Fibroblast of lung (primary cell): Measurements from ENCODE around the gene STRAP. TPM values are rescaled to one million over a fixed set of nuclear protein-coding genes. Genes with fewer than 3 reads are reported as not detected.

Experiments used
- DNase-seq, 2 donors: peaks; one replicate each; pipeline versions ENCODE4 v3.0.0 to v3.0.0-alpha.2; 2010; ENCODE audit warnings: low read depth in 2 of 2
- H2AFZ ChIP-seq: 2 replicates; pipeline ENCODE4 v1.5.1; 2012; ENCODE audit warnings: low read length, control low read depth, inconsistent platforms
- H3K27ac ChIP-seq: 2 replicates; pipeline ENCODE4 v1.5.1; 2011; ENCODE audit warnings: low read length, control low read depth; ENCODE audit not compliant: insufficient read depth
- H3K27me3 ChIP-seq: 2 replicates; pipeline ENCODE4 v1.5.1; 2011; ENCODE audit warnings: mild to moderate bottlenecking, low read length; ENCODE audit not compliant: control insufficient read depth, insufficient read depth
- H3K36me3 ChIP-seq: 2 replicates; pipeline ENCODE4 v1.5.1; 2011; ENCODE audit warnings: low read length; ENCODE audit not compliant: control insufficient read depth, insufficient read depth
- H3K4me1 ChIP-seq: 2 replicates; pipeline ENCODE4 v1.5.1; 2011; ENCODE audit warnings: low read length; ENCODE audit not compliant: control insufficient read depth, insufficient read depth; ENCODE audit errors: extremely low read depth
- H3K4me2 ChIP-seq: 2 replicates; pipeline ENCODE4 v1.5.1; 2011; ENCODE audit warnings: low read length, control low read depth; ENCODE audit not compliant: insufficient read depth; ENCODE audit errors: extremely low read depth
- H3K4me3 ChIP-seq, 4 experiments: fragments of 200-600 bp in 1 of 4; sonication (generic) in 1 of 4; replicated peaks in 1 of 4; 2 replicates each; pipeline ENCODE4 v1.5.1; 2011 to 2016; ENCODE audit warnings: low read length in 4 of 4, low read depth in 3 of 4, mild to moderate bottlenecking in 3 of 4, control low read depth in 2 of 4, inconsistent platforms in 1 of 4, mixed read lengths in 1 of 4; ENCODE audit not compliant: insufficient read depth in 1 of 4; ENCODE audit errors: control extremely low read depth in 1 of 4
- H3K79me2 ChIP-seq: 2 replicates; pipeline ENCODE4 v1.5.1; 2012; ENCODE audit warnings: mild to moderate bottlenecking, low read length, inconsistent platforms; ENCODE audit not compliant: control insufficient read depth, insufficient read depth
- H3K9ac ChIP-seq: 2 replicates; pipeline ENCODE4 v1.5.1; 2011; ENCODE audit warnings: mild to moderate bottlenecking, low read length, control low read depth; ENCODE audit not compliant: insufficient read depth
- H3K9me3 ChIP-seq: 2 replicates; pipeline ENCODE4 v1.5.1; 2012; ENCODE audit warnings: low read depth, low read length; ENCODE audit not compliant: control insufficient read depth, insufficient read depth
- H4K20me1 ChIP-seq: 2 replicates; pipeline ENCODE4 v1.5.1; 2011; ENCODE audit warnings: low read length; ENCODE audit not compliant: control insufficient read depth, insufficient read depth; ENCODE audit errors: extremely low read depth
- CTCF ChIP-seq, 2 donors: IDR thresholded peaks in 1 of 2; conservative IDR thresholded peaks in 1 of 2; 1 replicate in 1 of 2; 2 replicates in 1 of 2; pipeline ENCODE4 v1.5.1; 2011 to 2012; ENCODE audit warnings: low read length in 2 of 2, control low read depth in 1 of 2, inconsistent platforms in 1 of 2, low read depth in 1 of 2, mild to moderate bottlenecking in 1 of 2
- EZH2 ChIP-seq: IDR thresholded peaks from 2 replicates; pipeline ENCODE4 v1.5.1; 2012; ENCODE audit warnings: low read length, control low read depth, mild to moderate bottlenecking; ENCODE audit errors: missing control alignments
- polyA plus RNA-seq, 2 donors: library from polyadenylated mRNA; depleted of rRNA in 1 of 2; stranded (reverse) in 1 of 2; unstranded in 1 of 2; fragments of >200 nt; gene quantifications; 2 replicates each; pipeline ENCODE4 v1.2.1, GENCODE V29; 2011 to 2012; ENCODE audit warnings: missing spikeins in 1 of 2
- total RNA-seq: library from RNA; depleted of rRNA; stranded (reverse); fragments of >200 nt; gene quantifications from 2 replicates; pipeline ENCODE4 v1.2.1, GENCODE V29; 2014

Gene STRAP
- total and polyA plus RNA-seq, 2 donors (not counting 1 experiment from before 2014, with no cell fraction given): 60.1 to 215 TPM

DNA sequence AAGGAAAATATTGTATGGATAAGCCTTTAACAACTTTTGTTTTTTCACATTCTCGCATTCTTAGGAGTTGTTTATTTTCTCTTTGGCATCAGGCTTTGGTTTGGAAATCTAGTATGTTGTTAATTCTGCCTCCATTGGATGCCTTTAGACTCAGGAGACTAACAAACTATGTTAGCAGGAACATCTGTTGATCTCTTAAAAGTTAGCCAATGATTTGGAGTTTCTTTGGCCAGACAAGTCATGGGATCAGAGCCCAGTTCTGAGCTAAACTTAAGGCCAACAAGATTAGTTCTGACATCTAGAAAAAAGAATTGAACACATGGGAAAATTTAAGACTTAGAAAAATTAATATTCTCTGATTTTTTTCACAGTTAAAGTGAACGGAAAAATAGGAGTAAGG is 35.3 kb upstream of the STRAP start:
- TF ChIP-seq EZH2 (no peak), CTCF (conservative IDR thresholded peaks at IDR 0.05 in 1 of 2, IDR thresholded peaks at IDR 0.05 in 1 of 2; ENCODE audit: low read depth in 1 of 2, low read length in 2 of 2) (no peak)
- Histone ChIP-seq H3K9me3 (no peaks in the 10 kb centered on the region), H3K4me1 (peaks cover 2% of the 10 kb centered on the region), H3K4me2 (no peak overlapping the region), H3K27ac (no peak overlapping the region), H3K36me3 (no peaks in the 10 kb centered on the region), H3K9ac (no peak overlapping the region), H3K79me2 (no peaks in the 10 kb centered on the region), H4K20me1 (no peaks in the 10 kb centered on the region), H3K4me3 (no peak overlapping the region), H3K27me3 (no peaks in the 10 kb centered on the region), H2AFZ (no peak overlapping the region)
- peak; percentile 24 to 84 for DNase-seq

DNA sequence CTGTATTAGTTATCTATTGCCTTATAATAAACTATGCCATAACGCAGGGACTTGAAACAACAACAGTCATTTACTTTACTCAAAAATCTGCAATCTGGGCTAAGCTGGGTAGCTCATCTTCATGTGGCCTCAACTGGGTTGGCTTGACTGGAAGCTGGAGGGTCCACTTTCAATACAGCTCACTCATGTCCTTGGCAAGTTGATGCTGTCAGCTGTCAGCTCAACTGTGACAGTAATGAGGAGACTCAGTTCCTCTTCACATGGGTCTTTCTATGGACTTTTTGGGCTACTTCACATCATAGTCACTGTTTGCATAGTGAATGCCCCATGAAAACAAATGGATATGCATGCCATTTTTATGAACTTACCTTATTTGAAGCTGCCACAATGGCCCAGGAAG is 33.6 kb upstream of the STRAP start:
- H4K20me1 ChIP-seq: no peaks in the 10 kb centered on the region
- no peak overlapping the region for H3K4me3 ChIP-seq
- H3K9me3 ChIP-seq: no peaks in the 10 kb centered on the region
- TF ChIP-seq EZH2 (no peak), CTCF (conservative IDR thresholded peaks at IDR 0.05 in 1 of 2, IDR thresholded peaks at IDR 0.05 in 1 of 2; ENCODE audit: low read depth in 1 of 2, low read length in 2 of 2) (no peak)
- H3K4me1 ChIP-seq: peaks cover 2% of the 10 kb centered on the region
- H3K4me2 ChIP-seq: no peak overlapping the region
- no peak overlapping the region for H3K27ac ChIP-seq
- H2AFZ ChIP-seq: no peak overlapping the region
- no peak for DNase-seq
- H3K36me3 ChIP-seq: no peaks in the 10 kb centered on the region
- no peak overlapping the region for H3K9ac ChIP-seq
- H3K27me3 ChIP-seq: no peaks in the 10 kb centered on the region
- no peaks in the 10 kb centered on the region for H3K79me2 ChIP-seq

DNA sequence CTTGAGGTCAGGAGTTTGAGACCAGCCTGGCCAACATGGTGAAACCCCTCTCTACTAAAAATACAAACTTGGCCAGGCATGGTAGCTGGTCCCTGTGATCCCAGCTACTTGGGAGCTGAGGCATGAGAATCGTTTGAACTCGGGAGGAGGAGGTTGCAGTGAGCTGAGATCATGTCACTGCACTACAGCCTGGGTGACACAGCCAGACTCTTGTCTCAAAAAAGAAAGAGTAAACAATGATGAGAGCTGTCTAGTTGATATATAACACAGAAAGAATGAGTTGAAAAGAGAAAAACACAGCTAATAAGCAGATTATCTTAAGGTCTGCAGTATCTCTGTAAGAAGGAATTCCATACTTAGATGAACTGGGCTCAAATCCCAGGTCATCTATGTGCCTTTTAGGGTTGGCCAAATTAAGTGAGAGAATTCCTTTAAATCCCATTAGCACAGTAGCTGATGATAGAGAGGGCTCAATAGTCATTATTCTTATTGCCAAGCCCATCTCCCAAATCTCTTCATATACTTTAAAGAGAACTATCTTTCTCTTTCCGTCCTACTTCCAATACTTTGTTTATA is 31.1 kb upstream of the STRAP start:
- Histone ChIP-seq H3K27me3 (no peaks in the 10 kb centered on the region), H4K20me1 (no peaks in the 10 kb centered on the region), H3K4me3 (no peak overlapping the region), H3K79me2 (no peaks in the 10 kb centered on the region), H3K9ac (no peak overlapping the region), H3K9me3 (no peaks in the 10 kb centered on the region), H3K36me3 (no peaks in the 10 kb centered on the region), H3K4me1 (peaks cover 6% of the 10 kb centered on the region), H2AFZ (no peak overlapping the region), H3K4me2 (no peak overlapping the region), H3K27ac (no peak overlapping the region)
- TF ChIP-seq CTCF (conservative IDR thresholded peaks at IDR 0.05 in 1 of 2, IDR thresholded peaks at IDR 0.05 in 1 of 2; ENCODE audit: low read depth in 1 of 2, low read length in 2 of 2) (no peak), EZH2 (no peak)
- DNase-seq: no peak
